Pancreas (tissue), 10 donors: Measurements from ENCODE around the gene EML1. TPM values are rescaled to one million over a fixed set of nuclear protein-coding genes. Genes with fewer than 3 reads are reported as not detected.

Experiments used
- ATAC-seq, 4 donors: fragments of 200-7000 bp; cut with Tn5 transposase; one replicate each; pipeline versions ENCODE4 v1.8.0 to v1.9.1; 2020; ENCODE audit warnings: mild to moderate bottlenecking in 4 of 4, moderate library complexity in 4 of 4
- DNase-seq, 6 donors: peaks; one replicate each; pipeline ENCODE4 v3.0.0-alpha.2; 2020
- FAIRE-seq: peaks from 2 replicates; lab custom pipeline; 2012; peaks lifted over from hg19 to GRCh38; lab: Jason Lieb, UNC
- H3K27ac ChIP-seq, 4 donors: fragments of 200-600 bp; sonication (generic); 1 replicate in 3 of 4; 2 replicates in 1 of 4; pipeline versions ENCODE4 v1.5.0 to v1.8.0; 2020
- H3K27me3 ChIP-seq, 4 donors: fragments of 200-600 bp; one replicate each; pipeline ENCODE4 v1.8.0; 2021
- H3K36me3 ChIP-seq, 3 donors: fragments of 200-600 bp; sonication (generic) in 1 of 3; one replicate each; pipeline versions ENCODE4 v1.5.0 to v1.8.0; 2020 to 2021
- H3K4me1 ChIP-seq, 3 donors: fragments of 200-600 bp; one replicate each; pipeline ENCODE4 v1.8.0; 2021
- H3K4me3 ChIP-seq, 4 donors: fragments of 200-600 bp; sonication (generic) in 2 of 4; one replicate each; pipeline versions ENCODE4 v1.5.0 to v1.8.0; 2020 to 2021
- H3K9me3 ChIP-seq, 4 donors: fragments of 200-600 bp; one replicate each; pipeline ENCODE4 v1.8.0; 2021
- CTCF ChIP-seq, 4 donors: fragments of 200-600 bp; sonication (generic) in 3 of 4; IDR thresholded peaks; one replicate each; pipeline versions ENCODE4 v1.5.0 to v1.8.0; 2021; ENCODE audit warnings: antibody characterized with exemption in 4 of 4
- WGBS, 2 donors: extraction: QIAGEN DNeasy Blood & Tissue Kit; methylation state at CpG; one replicate each; pipeline ENCODE4 v1.1.7; 2013; 5-methylcytosine and 5-hydroxymethylcytosine counted together
- intact Hi-C, 3 donors: fragments of 100-400 bp; cut with DNase I; formaldehyde crosslinking; loops; one replicate each; pipeline versions ENCODE4 v1.11.1 to v1.14.2; 2022
- polyA plus RNA-seq, 2 donors: library from polyadenylated mRNA; stranded (reverse); fragments of 200-250 nt; gene quantifications; one replicate each; pipeline ENCODE4 v1.2.3, GENCODE V29; 2013
- total RNA-seq, 6 donors: library from RNA; stranded (reverse); fragmentation: NEBNext Ultra II Directional in 4 of 6; extraction: Animal tissue kit (Norgen Biotek cat#: 25700) in 4 of 6; gene quantifications; one replicate each; pipeline versions ENCODE4 v1.2.1 to v1.2.4, GENCODE V29; 2021 to 2023
- donor health status: healthy with polysubstance abuse.
- donor health status: DM: no; HTN: no; CAD: no; lungs with moderate emphysema.
- donor health status: DM: no; HTN: no; CAD: no.
- donor health status: control.
- donor health status: control.
- donor health status: Bipolar disorder and iron deficiency.
- donor health status: DM: yes; HTN: yes; CAD: no.
- donor health status: DM: no; HTN: no; CAD: no.
- donor health status: DM: no; HTN: no; CAD: no.
- donor health status: DM: yes; HTN: yes; CAD: no.

Gene EML1
- total and polyA plus RNA-seq, 8 donors, result 3.8 to 13.4 (median 9.7) TPM

- Histone ChIP-seq H3K27me3 (no peaks in the 10 kb centered on the region), H3K36me3 (peaks cover 0 to 8% (median 0%) of the 10 kb centered on the region in 3 donors), H3K4me3 (no peak overlapping the region), H3K27ac (no peak overlapping the region), H3K4me1 (peaks cover 7 to 14% (median 13%) of the 10 kb centered on the region in 3 donors), H3K9me3 (no peaks in the 10 kb centered on the region)
- no peak for DNase-seq
- intact Hi-C loops, result no loop called here
- ATAC-seq, result peak in 3 of 4 donors; percentile 40 to 44 (median 41)
- 11 to 15% methylated on average over 2 of the region's 2 CpGs for WGBS, 2 donors
- FAIRE-seq, result no peak
- no peak for TF ChIP-seq CTCF (IDR thresholded peaks at IDR 0.05)
These were observed 111.3 kb downstream of the EML1 start for GRCh38 chr14:99904506-99904905.

DNA sequence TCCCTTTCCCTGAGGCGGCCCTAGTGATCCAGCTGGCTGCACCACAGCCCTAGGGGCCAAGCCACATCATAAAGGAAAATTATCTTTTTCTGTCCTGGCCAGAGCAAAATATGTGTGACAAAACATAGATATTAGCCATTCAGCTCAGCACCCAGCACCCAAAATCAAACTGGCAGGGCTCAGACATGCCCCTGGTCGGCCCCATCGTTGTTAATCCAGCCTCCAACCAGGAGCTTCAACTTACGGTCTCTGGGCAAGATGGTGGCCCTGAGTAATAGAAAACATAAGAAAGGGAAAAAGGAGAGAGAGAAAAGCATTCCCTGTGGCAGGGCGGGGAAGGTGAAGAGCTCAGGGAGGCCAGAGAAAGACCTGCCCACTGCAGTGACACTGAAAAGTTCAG lies 111.9 kb downstream of the EML1 start:
- no peak for FAIRE-seq

DNA sequence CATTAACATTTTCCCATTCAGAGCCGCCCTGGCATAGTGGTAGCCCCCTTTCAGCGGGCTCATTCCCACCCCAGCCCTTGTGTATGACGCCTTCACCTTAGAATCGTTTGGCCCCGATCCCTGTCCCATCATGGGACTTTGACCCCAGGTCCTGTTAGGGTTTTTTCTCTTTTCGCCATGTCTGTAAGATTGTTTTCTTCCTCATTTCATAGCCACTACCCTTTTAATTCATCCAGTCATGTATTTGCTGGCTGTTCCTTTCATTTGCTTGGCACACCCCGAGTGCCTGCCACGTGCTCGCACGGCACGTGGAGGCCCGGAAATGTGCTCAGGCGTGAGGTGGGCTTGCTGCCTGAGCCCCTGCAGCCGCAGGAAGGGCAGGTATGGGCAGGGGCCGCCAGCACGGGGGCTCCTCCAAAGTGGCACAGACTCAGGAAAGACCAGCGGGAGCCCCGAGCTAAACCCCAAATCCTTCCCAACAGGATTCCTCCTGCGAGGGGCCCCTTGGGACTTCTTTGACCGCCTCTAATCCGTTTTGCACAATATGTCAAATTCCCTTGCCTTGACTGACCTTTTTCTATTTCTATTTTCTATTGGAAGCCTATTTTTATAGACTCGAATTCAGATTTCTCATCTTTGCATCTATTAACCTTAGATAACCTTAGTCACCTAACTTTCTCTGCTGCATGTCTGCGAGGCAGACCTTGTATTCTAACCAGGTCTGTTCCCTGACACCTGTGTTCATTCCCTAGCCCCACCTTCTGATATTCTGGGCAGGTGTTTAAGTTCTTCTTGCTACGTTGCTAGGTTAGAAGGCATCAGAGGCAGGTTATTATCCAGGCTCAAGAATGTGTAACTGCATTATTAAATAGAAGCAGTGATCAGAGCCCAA lies 114.8 kb downstream of the EML1 start:
- peak in 1 of 6 donors; percentile 48 for DNase-seq
- 64 to 73% methylated on average over 24 of the region's 24 CpGs for WGBS, 2 donors
- Histone ChIP-seq H3K27me3 (no peaks in the 10 kb centered on the region), H3K4me1 (peaks cover 7 to 14% (median 13%) of the 10 kb centered on the region in 3 donors), H3K36me3 (no peaks in the 10 kb centered on the region), H3K4me3 (no peak overlapping the region), H3K27ac (peak overlapping the region in 2 of 4 donors; percentile 50), H3K9me3 (no peaks in the 10 kb centered on the region)
- TF ChIP-seq CTCF (IDR thresholded peaks at IDR 0.05), result no peak
- no peak for FAIRE-seq
- ATAC-seq, result peak; percentile 79 to 93 (median 87)
- intact Hi-C loops, result no loop called here

More for the DNA sequence above, 111.9 kb downstream of the EML1 start:
- no peak for TF ChIP-seq CTCF (IDR thresholded peaks at IDR 0.05)
- intact Hi-C loops, result no loop called here
- Histone ChIP-seq H3K4me1 (peaks cover 7 to 14% (median 13%) of the 10 kb centered on the region in 3 donors), H3K27me3 (no peaks in the 10 kb centered on the region), H3K9me3 (no peaks in the 10 kb centered on the region), H3K36me3 (peaks cover 0 to 8% (median 0%) of the 10 kb centered on the region in 3 donors), H3K27ac (no peak overlapping the region), H3K4me3 (no peak overlapping the region)
- WGBS, 2 donors, result 81 to 85% methylated on average over 5 of the region's 5 CpGs
- peak in 2 of 4 donors; percentile 20 to 39 for ATAC-seq
- DNase-seq, result no peak

GRCh38 chr14:99908653-99909250 lies 115.5 kb downstream of the EML1 start:
- no peak for TF ChIP-seq CTCF (IDR thresholded peaks at IDR 0.05)
- H3K9me3 ChIP-seq, result no peaks in the 10 kb centered on the region
- no peaks in the 10 kb centered on the region for H3K36me3 ChIP-seq
- FAIRE-seq (no peak), ATAC-seq (peak in 1 of 4 donors; percentile 14), DNase-seq (no peak)
- WGBS, 2 donors, result 50 to 66% methylated on average over 7 of the region's 7 CpGs
- H3K27ac ChIP-seq, result peak overlapping the region in 2 of 4 donors; percentile 50
- no peaks in the 10 kb centered on the region for H3K27me3 ChIP-seq
- H3K4me1 ChIP-seq, result peaks cover 7 to 14% (median 13%) of the 10 kb centered on the region in 3 donors
- intact Hi-C loops, result no loop called here
- no peak overlapping the region for H3K4me3 ChIP-seq
